GM19463 (cell line): ENCODE data around the gene BIRC5.

Experiments
- ATAC-seq: cut with Tn5 transposase; IDR thresholded peaks from one replicate; pipeline ENCODE4 v1.9.1; 2021; ENCODE audit warnings: mild to moderate bottlenecking, moderate library complexity; ENCODE audit not compliant: unreplicated experiment

Gene BIRC5

GRCh38 chr17:78271419-78272170, 57.5 kb downstream of the BIRC5 start:
- ATAC-seq, result no peak

- no peak for ATAC-seq
These were observed 58.3 kb downstream of the BIRC5 start for GRCh38 chr17:78272181-78272913.

- no peak for ATAC-seq
These were observed 58.8 kb downstream of the BIRC5 start for GRCh38 chr17:78272914-78273258.

- ATAC-seq, result no peak
These were observed 59.8 kb downstream of the BIRC5 start for GRCh38 chr17:78273813-78274212.
